Brain microvascular endothelial cell (primary cell): ENCODE results near the gene RPL41.
A peak's percentile ranks its signal among the peaks of the same experiment; 100 is the strongest.
"Not testable (repeated sequence)": the region's sequence is repeated elsewhere in the genome, so short reads cannot be mapped to it uniquely, and the experiment has no call there.

Source experiments
- DNase-seq: peaks from one replicate; pipeline ENCODE4 v3.0.0-alpha.2; 2020
- H3K27ac ChIP-seq: fragments of 250-450 bp; sonication (Bioruptor Pico); 2 replicates; pipeline ENCODE4 v1.5.1; 2020; ENCODE audit warnings: mild to moderate bottlenecking, moderate library complexity
- H3K27me3 ChIP-seq: fragments of 250-450 bp; sonication (Bioruptor Pico); replicated peaks from 2 replicates; pipeline ENCODE4 v1.5.1; 2020; ENCODE audit warnings: mild to moderate bottlenecking
- H3K36me3 ChIP-seq: fragments of 250-450 bp; sonication (Bioruptor Pico); replicated peaks from 2 replicates; pipeline ENCODE4 v1.5.1; 2020; ENCODE audit warnings: mild to moderate bottlenecking
- H3K4me3 ChIP-seq: 2 replicates; pipeline ENCODE4 v1.5.1; 2011; ENCODE audit warnings: low read depth, mild to moderate bottlenecking, control low read depth, low read length, moderate library complexity
- in situ Hi-C: cut with HindIII; loops from 2 replicates; pipeline ENCODE4 v1.10.0; 2017; ENCODE audit warnings: low sequenced_read_pairs, low pct_ligation_motif_present
- TF ChIP-seq, protein P1 (sequence below): IDR thresholded peaks from 2 replicates; pipeline ENCODE4 v1.5.1; 2011; ENCODE audit warnings: low read depth, mild to moderate bottlenecking, moderate library complexity, low read length, control low read depth, inconsistent platforms; ENCODE audit errors: missing control alignments

RPL41 gene

DNA sequence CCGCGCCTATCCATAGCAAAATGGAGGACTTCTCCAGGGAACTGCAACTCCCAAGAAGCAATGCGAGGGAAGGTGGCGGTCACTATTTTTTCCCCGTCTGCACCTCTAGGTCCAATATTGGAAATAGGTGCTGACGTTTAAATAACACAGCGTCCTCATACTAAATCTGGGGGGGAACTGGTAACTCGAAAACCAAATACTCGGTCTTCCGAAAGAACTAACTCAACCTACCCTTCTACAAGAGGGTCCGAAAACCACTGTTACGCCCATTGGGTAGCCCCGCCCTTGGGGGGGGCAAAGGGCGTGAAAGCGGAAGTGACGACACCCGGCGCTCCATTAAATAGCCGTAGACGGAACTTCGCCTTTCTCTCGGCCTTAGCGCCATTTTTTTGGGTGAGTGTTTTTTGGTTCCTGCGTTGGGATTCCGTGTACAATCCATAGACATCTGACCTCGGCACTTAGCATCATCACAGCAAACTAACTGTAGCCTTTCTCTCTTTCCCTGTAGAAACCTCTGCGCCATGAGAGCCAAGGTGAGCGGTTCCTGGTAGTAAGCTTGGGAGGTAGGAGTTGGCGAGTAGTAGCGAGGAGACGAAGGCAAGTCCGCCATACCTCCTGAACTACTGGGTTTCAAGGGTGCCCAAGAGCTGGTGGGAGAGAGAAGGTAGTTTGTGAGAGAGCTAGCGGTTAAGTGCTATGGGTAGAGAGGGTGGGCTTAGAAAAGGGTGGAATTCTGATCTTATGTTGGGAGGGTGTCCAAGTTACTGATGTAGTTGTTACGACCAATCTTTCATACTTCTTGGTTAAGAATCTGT is at the start of gene RPL41:
RPL41 (plus strand) TSS at position 367 of the 815 bp plus-strand sequence.
- in situ Hi-C loops = loop anchor here (5.0 kb wide), 1 partner anchor 71 kb away; the partner anchor contains the start of gene SMARCC2
- Histone ChIP-seq H3K27me3 (no peaks in the 10 kb centered on the region), H3K27ac (peak within 1 kb of the TSS; percentile 82), H3K36me3 (peaks cover 33% of the 10 kb centered on the region), H3K4me3 (peak within 1 kb of the TSS; percentile 98)
- DNase-seq = peak; percentile 93
- TF ChIP-seq, protein P1, sequence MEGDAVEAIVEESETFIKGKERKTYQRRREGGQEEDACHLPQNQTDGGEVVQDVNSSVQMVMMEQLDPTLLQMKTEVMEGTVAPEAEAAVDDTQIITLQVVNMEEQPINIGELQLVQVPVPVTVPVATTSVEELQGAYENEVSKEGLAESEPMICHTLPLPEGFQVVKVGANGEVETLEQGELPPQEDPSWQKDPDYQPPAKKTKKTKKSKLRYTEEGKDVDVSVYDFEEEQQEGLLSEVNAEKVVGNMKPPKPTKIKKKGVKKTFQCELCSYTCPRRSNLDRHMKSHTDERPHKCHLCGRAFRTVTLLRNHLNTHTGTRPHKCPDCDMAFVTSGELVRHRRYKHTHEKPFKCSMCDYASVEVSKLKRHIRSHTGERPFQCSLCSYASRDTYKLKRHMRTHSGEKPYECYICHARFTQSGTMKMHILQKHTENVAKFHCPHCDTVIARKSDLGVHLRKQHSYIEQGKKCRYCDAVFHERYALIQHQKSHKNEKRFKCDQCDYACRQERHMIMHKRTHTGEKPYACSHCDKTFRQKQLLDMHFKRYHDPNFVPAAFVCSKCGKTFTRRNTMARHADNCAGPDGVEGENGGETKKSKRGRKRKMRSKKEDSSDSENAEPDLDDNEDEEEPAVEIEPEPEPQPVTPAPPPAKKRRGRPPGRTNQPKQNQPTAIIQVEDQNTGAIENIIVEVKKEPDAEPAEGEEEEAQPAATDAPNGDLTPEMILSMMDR = no peak

DNA sequence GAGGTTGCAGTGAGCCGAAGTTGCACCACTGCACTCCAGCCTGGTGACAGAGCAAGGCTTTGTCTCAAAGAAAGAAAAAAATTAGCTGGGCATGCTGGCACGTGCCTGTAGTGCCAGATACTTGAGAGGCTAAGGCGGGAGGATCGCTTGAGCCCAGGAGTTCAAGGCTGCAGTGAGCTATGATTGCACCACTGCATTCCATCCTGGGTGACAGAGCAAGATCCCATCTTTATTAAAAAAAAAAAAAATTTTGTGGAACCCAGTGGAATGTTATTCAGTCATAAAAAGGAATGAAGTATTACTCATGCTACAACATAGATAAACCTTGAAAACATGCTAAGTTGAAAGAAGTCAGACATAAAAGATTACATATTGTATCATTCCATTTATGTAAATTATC is 44.8 kb upstream of the RPL41 start:
- no peaks in the 10 kb centered on the region for H3K27me3 ChIP-seq
- in situ Hi-C loops = no loop called here
- H3K27ac ChIP-seq = no peak overlapping the region
- H3K4me3 ChIP-seq = no peak overlapping the region
- DNase-seq = peak; percentile 40
- TF ChIP-seq, protein P1 = no peak
- no peaks in the 10 kb centered on the region for H3K36me3 ChIP-seq

DNA sequence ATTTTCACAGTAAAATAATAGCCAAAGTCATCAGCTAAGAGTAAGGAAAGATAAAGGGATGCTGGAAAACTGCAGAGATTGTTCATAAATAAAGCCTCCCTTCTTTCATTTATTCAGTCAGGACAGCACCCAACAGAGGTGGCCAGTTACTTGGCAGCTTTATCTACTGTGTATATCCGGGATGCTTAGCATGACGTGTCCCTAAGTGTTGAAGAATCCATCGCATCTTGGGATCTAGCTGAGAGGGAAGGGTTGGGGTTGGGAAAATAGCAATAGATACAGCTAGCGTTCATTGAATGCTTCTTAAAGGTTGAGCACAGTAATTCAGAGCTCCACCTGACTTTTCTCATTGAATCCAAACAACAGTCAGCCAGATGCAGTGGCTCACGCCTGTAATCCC is 42.0 kb upstream of the RPL41 start:
- Histone ChIP-seq H3K4me3 (no peak overlapping the region), H3K27me3 (no peaks in the 10 kb centered on the region), H3K27ac (no peak overlapping the region), H3K36me3 (no peaks in the 10 kb centered on the region)
- TF ChIP-seq, protein P1 = no peak
- DNase-seq = no peak
- in situ Hi-C loops = no loop called here

DNA sequence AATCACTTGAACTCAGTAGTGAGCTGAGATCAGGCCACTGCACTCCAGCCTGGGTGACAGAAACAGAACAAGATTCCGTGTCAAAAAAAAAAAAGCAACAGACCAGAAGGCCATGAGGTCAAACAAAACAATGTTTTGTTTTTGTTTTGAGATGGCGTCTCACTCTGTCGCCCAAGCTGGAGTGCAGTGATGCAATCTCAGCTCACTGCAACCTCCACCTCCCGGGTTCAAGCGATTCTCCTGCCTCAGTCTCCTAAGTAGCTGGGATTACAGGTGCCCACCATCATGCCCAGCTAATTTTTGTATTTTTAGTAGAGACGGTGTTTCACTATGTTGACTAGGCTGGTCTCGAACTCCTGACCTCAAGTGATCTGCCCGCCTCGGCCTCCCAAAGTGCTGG is 38.5 kb upstream of the RPL41 start:
- in situ Hi-C loops, H3K27me3 ChIP-seq, H3K27ac ChIP-seq, DNase-seq, H3K4me3 ChIP-seq, H3K36me3 ChIP-seq: not testable (repeated sequence)

DNA sequence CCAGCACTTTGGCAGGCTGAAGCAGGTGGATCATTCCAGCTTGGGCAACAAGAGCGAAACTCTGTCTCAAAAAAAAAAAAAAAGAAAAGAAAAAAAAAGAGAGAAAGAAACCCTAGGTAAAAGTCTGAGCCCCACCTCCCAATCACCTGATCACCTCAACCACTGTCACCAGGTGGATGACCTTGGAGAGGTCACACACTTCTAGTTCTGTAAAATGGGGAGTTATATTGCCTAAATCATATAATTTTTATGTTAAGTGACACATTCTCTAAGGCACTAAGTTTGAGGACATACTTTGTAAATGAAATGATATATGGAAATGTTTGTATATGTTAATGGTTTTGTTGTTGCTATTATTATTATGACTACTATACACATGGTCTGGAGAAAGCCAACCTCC is 38.0 kb upstream of the RPL41 start:
- H3K4me3 ChIP-seq = no peak overlapping the region
- no peak for DNase-seq
- H3K36me3 ChIP-seq = no peaks in the 10 kb centered on the region
- in situ Hi-C loops = no loop called here
- TF ChIP-seq, protein P1 = no peak
- peaks cover 10% of the 10 kb centered on the region for H3K27me3 ChIP-seq
- H3K27ac ChIP-seq = no peak overlapping the region

DNA sequence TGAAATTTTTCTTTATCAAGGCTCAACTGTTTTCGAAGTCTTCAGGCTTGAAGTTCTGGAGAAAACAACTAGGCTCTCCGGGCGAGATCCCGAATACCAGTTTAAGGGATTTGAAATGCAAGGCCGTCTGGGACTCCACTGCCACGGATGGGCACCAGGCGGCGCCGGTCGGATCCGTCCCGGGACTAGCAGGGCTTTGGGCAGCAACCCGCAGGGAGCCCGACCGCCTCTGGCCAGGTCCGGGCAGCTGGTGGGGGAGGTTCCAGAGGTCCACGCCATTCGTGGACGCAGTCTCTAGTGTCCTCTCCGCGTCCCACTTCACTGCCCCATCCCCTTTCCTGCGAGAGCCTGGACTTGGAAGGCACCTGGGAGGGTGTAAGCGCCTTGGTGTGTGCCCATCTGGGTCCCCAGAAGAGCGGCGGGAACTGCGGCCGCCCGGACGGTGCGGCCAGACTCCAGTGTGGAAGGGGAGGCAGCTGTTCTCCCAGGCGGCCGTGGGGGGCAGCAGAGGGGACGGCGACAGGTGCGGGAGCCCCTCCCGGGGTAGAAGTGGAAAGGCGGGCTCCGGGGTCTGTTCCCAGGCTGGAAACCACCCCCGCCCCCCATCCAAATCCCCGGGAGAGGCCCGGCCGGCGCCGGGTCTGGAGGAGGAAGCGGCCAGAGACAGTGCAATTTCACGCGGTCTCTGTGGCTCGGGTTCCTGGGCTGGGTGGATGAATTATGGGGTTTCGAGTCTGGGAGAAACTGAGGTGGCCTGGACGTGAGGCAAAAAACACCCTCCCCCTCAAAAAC is 37.3 kb upstream of the RPL41 start:
- Histone ChIP-seq H3K27me3 (peaks cover 10% of the 10 kb centered on the region), H3K4me3 (peak overlapping the region; percentile 61), H3K27ac (no peak overlapping the region), H3K36me3 (no peaks in the 10 kb centered on the region)
- in situ Hi-C loops = no loop called here
- TF ChIP-seq, protein P1 = peak; percentile 84
- DNase-seq = peak; percentile 83
